GM12801 (cell line): ENCODE results near the gene ERI3.

Experiments used
- TF ChIP-seq, protein P1 (sequence below): IDR thresholded peaks from one replicate; pipeline ENCODE4 v1.5.1; 2011; ENCODE audit warnings: control low read depth; ENCODE audit not compliant: insufficient read length; ENCODE audit errors: extremely low read depth

ERI3 gene

DNA sequence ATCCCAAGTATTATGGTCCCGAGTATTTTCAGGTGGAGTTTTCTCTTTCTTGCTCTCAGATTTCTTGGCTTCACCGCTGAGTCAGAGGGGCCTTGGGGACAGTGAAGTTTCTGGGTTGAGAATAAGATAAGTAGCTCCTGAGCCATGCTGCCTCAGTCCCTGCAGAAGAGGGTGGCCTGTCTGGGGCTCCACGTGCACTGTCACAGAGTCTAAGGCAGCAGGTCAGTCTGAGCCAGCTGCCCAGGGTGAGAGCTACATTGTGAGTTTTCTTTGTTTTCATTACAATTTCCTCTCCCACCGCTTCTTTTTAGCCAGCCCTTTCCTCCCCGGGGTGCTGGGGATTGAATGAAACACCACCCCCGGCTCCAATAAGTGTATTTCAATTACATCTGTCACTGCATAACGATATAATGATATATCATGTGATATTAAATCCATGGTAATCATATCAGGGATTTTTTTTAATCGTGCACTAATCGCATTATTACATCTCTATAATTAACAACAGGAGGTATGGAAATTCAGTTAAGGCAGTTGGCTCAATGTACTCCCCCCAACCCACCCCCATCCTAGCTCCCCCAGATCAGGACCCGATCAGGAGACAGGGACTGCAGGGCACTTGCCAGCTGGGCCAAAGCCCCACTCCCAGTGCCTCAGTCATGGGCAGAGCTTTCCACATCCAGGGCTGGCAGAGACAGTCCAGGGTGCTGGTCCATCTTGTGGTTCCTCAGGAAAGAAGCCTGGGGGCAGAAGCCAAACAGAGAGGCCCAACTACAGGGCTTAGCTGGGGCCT, 98.1 kb downstream of the ERI3 start:
- TF ChIP-seq, protein P1, sequence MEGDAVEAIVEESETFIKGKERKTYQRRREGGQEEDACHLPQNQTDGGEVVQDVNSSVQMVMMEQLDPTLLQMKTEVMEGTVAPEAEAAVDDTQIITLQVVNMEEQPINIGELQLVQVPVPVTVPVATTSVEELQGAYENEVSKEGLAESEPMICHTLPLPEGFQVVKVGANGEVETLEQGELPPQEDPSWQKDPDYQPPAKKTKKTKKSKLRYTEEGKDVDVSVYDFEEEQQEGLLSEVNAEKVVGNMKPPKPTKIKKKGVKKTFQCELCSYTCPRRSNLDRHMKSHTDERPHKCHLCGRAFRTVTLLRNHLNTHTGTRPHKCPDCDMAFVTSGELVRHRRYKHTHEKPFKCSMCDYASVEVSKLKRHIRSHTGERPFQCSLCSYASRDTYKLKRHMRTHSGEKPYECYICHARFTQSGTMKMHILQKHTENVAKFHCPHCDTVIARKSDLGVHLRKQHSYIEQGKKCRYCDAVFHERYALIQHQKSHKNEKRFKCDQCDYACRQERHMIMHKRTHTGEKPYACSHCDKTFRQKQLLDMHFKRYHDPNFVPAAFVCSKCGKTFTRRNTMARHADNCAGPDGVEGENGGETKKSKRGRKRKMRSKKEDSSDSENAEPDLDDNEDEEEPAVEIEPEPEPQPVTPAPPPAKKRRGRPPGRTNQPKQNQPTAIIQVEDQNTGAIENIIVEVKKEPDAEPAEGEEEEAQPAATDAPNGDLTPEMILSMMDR = no peak

DNA sequence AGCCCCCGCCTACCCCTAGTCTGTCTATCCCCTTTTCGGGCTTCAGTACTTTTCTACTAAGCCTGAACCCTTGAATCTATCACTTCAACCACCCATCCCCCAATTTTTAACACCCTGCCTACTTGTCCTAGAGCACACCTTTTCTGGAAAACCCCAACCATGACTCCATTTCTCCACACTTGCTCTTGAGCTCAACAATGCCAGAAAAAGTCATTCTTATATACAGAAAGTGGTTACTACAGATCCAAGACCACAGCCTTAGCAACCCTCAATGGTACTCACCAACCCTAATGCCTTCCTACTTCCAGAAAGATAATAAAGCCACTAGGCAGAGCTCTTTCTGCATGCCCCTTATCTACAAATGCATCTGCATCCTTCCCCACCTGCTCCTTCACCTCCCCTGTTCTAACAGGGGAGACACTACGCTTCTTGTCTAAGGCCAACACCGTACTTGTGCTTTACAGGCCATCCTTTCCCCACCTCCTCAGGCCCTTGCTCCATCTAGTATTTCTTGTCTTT, 100.6 kb downstream of the ERI3 start:
- TF ChIP-seq, protein P1 = no peak

DNA sequence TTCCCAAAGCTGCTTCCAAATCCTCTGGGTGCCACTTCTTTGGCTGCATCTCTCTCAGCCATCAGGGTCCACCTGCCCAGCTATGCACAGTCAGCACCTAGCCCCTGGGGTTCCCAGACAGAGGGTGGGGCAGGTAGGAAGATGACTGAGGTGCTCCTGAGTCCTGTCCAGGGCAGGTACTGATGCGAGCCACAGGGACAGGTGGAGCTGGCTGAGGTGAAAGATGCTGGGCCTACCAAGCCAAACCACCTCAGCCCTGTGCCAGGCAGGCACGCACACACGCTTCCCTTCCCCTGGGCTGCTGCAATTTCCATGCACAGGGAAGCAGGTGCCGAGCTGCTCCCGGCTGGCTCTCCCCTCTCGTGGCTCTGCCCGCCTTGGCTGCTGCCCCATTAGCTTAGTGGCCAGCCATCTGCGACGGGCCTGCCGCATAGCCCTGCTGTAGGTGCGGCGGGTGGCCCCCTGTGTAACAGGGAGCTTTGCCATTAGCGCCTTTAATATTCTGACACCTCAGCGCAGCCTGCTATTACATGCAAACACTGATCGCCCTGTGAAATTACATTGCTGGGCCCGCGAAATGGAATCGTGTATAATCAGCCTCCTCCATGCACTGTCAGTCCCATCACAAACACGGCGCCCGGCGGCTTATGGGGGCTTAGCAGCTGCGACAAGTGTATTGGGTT, 102.9 kb downstream of the ERI3 start:
- TF ChIP-seq, protein P1 = no peak

DNA sequence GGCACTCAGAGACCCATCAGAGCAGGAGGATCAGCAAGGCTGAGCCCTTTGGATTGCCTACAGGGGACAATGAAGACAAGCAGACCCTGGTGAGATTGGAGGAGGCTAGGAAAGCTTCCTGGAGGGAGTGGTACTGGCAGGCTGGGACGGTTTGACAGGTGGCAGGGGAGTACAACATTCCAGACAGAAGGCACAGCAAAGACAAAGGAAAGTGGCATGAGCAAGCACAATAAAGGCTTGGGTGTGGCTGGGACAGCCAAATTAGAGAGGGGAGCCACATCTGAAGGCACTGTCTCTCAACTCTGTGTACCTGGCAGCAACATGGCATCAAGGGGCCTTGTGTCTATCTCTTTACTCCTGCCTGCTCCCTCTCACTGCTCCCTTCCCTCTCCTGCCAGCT, 103.6 kb downstream of the ERI3 start:
- TF ChIP-seq, protein P1 = no peak

DNA sequence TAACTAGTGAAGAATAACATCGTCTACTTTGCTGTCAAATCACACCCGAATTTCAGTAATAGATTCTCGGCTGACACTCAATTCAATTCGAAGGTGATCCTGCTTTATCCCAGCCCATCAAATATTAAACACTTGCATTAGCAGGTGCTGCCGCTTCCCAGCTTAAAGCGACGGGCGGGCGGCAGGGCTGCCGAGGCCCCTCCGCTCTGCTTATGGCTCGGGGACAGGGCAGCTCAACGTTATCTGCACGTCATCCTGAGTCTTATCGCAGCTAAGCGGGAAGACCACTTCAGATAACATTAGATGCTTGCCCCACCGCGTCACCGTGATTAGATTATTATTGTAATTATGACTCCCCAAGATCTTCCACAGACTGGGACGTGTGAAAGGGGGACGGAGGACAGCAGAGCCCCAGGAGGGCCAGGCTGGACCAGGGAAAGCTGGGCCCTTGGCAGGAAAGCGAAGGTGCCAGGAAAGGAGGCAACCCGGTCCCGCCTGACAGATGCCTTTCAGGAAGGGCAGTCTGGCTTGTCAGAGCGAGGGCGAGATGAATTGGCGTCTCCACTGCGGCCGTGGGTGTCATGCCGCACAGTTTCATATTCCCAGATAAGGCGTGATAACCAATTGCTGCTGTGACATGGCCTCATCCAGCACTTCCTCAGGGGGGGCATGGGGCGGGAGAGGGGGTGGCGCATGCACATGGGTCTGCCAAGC, 104.8 kb downstream of the ERI3 start:
- TF ChIP-seq, protein P1 = no peak

DNA sequence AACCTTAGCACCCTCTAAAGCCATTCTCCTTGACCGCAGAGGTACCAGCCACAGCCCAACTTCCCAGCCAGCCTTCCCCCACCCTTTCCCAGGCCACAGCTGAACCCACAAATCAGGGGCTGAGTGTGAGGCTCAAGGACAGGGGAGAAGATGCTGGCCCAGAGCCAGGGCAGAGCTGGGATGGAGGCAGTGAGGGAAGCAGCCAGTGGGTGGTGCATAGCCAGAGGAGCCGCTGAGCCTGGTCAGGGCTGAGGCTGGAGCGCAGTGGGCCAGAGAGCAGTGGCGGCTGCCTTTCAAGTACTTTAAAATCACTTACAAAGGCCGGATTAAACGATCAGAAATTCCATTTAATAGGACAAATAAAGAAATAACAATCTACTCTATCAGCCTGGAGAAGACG, 105.5 kb downstream of the ERI3 start:
- TF ChIP-seq, protein P1 = no peak

DNA sequence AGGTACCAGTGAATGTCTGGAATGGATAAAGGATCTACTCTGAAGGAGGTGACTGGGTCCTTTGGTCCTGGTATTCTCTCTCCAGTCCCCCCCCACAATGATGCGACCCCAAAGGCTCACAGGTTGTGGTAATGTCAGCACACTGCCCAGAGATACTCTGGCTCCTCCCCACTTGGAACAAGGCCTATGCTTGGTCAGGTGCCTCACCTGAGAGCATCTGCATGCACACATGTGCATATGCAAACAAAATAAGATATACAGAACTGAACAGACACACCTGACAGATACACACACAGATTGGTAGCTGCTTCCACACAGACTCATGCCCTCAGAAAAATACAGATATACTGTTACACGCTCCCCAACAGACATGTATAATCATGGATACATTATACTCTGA, 108.3 kb downstream of the ERI3 start:
- TF ChIP-seq, protein P1 = no peak
